Ovary (tissue), 9 donors: ENCODE results near the gene FAM3D. TPM values are rescaled to one million over a fixed set of nuclear protein-coding genes. Genes with fewer than 3 reads are reported as not detected.

Experiments
- DNase-seq, 5 donors: peaks; one replicate each; pipeline ENCODE4 v3.0.0-alpha.2; 2019 to 2020
- H3K27ac ChIP-seq, 2 donors: fragments of 200-600 bp; one replicate each; pipeline versions ENCODE4 v1.5.1 to v1.8.0; 2019 to 2022
- H3K27me3 ChIP-seq: fragments of 200-600 bp; one replicate; pipeline ENCODE4 v1.8.0; 2022
- H3K36me3 ChIP-seq: fragments of 200-600 bp; sonication (generic); one replicate; pipeline ENCODE4 v1.5.1; 2019
- H3K4me1 ChIP-seq: one replicate; pipeline ENCODE4 v1.8.1; 2013; ENCODE audit warnings: mild to moderate bottlenecking, moderate library complexity; ENCODE audit not compliant: insufficient read depth
- H3K4me3 ChIP-seq: fragments of 200-600 bp; sonication (generic); one replicate; pipeline ENCODE4 v1.5.1; 2017
- H3K9me3 ChIP-seq, 2 donors: fragments of 200-600 bp in 1 of 2; sonication (generic) in 1 of 2; one replicate each; pipeline versions ENCODE4 v1.5.1 to v1.8.1; 2013 to 2019; ENCODE audit warnings: mild to moderate bottlenecking in 1 of 2, moderate library complexity in 1 of 2
- EP300 ChIP-seq: sonication (generic); formaldehyde crosslinking; IDR thresholded peaks from one replicate; pipeline ENCODE4 v1.6.1; 2017; ENCODE audit warnings: antibody characterized with exemption
- POLR2A ChIP-seq: fragments of 450-650 bp; IDR thresholded peaks from one replicate; pipeline ENCODE4 v1.6.1; 2017; ENCODE audit warnings: antibody characterized with exemption, mild to moderate bottlenecking, moderate library complexity
- WGBS, 3 donors: extraction: QIAGEN DNeasy Blood & Tissue Kit in 1 of 3; methylation state at CpG; one replicate each; pipeline versions ENCODE4 v1.1.5 to v1.1.7; 2013 to 2017; 5-methylcytosine and 5-hydroxymethylcytosine counted together
- intact Hi-C, 4 donors: fragments of 100-400 bp; cut with DNase I; formaldehyde crosslinking; loops; one replicate each; pipeline versions ENCODE4 v1.11.0 to v1.15.1; 2022 to 2023
- polyA plus RNA-seq, 2 donors: library from polyadenylated mRNA; stranded (reverse); fragments of 200-250 nt in 1 of 2; fragments of 350-450 nt in 1 of 2; fragmentation: Illumina TruSeq in 1 of 2; extraction: RNeasy Lipid Tissue Mini Kit (QIAGEN cat#74804) in 1 of 2; gene quantifications; one replicate each; pipeline ENCODE4 v1.2.3, GENCODE V29; 2013 to 2014
- total RNA-seq, 7 donors: library from RNA; depleted of rRNA in 2 of 7; stranded (reverse); fragments of >200 nt in 2 of 7; fragmentation: NEBNext Ultra II Directional in 3 of 7; extraction: Animal tissue kit (Norgen Biotek cat#: 25700) in 3 of 7; gene quantifications; one replicate each; pipeline versions ENCODE4 v1.1.0 to v1.2.4, GENCODE V29; 2016 to 2023
- TF ChIP-seq, protein P1 (sequence below), 3 donors: fragments of 450-650 bp in 2 of 3; fragments of 200-600 bp in 1 of 3; IDR thresholded peaks; one replicate each; pipeline versions ENCODE4 v1.5.1 to v1.8.0; 2016 to 2022; ENCODE audit warnings: antibody characterized with exemption in 3 of 3, mild to moderate bottlenecking in 1 of 3
- donor health status: DM: no; HTN: no; CAD: no; lungs with moderate emphysema.
- donor health status: DM: no; HTN: no; CAD: no.
- donor health status: Bipolar disorder and iron deficiency.
- donor health status: DM: yes; HTN: yes; CAD: no.
- donor health status: DM: no; HTN: no; CAD: no.
- donor health status: DM: yes; HTN: yes; CAD: no.

Gene FAM3D
- total and polyA plus RNA-seq, 9 donors, result 0.36 to 6.3 TPM; not detected in 7

GRCh38 chr3:58608648-58609047, 57.9 kb downstream of the FAM3D start:
- Histone ChIP-seq H3K36me3 (no peaks in the 10 kb centered on the region), H3K27me3 (no peaks in the 10 kb centered on the region), H3K27ac (no peak overlapping the region), H3K9me3 (no peaks in the 10 kb centered on the region), H3K4me3 (no peak overlapping the region), H3K4me1 (no peaks in the 10 kb centered on the region)
- intact Hi-C loops, result no loop called here
- TF ChIP-seq, protein P1, sequence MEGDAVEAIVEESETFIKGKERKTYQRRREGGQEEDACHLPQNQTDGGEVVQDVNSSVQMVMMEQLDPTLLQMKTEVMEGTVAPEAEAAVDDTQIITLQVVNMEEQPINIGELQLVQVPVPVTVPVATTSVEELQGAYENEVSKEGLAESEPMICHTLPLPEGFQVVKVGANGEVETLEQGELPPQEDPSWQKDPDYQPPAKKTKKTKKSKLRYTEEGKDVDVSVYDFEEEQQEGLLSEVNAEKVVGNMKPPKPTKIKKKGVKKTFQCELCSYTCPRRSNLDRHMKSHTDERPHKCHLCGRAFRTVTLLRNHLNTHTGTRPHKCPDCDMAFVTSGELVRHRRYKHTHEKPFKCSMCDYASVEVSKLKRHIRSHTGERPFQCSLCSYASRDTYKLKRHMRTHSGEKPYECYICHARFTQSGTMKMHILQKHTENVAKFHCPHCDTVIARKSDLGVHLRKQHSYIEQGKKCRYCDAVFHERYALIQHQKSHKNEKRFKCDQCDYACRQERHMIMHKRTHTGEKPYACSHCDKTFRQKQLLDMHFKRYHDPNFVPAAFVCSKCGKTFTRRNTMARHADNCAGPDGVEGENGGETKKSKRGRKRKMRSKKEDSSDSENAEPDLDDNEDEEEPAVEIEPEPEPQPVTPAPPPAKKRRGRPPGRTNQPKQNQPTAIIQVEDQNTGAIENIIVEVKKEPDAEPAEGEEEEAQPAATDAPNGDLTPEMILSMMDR (IDR thresholded peaks at IDR 0.05), result no peak
- TF ChIP-seq POLR2A (no peak), EP300 (no peak)
- DNase-seq, result no peak
- 90 to 99% (median 92%) methylated on average over 5 of the region's 5 CpGs for WGBS, 3 donors

- Histone ChIP-seq H3K4me3 (no peak overlapping the region), H3K27me3 (no peaks in the 10 kb centered on the region), H3K27ac (no peak overlapping the region), H3K4me1 (no peaks in the 10 kb centered on the region), H3K9me3 (no peaks in the 10 kb centered on the region), H3K36me3 (no peaks in the 10 kb centered on the region)
- TF ChIP-seq EP300 (no peak), POLR2A (no peak)
- TF ChIP-seq, protein P1 (IDR thresholded peaks at IDR 0.05), result no peak
- 70 to 86% (median 81%) methylated on average over 4 of the region's 4 CpGs for WGBS, 3 donors
- DNase-seq, result no peak
- intact Hi-C loops, result no loop called here
Measured at GRCh38 chr3:58607816-58608215, 58.8 kb downstream of the FAM3D start.

GRCh38 chr3:58606693-58607092, 59.9 kb downstream of the FAM3D start:
- DNase-seq, result no peak

DNA sequence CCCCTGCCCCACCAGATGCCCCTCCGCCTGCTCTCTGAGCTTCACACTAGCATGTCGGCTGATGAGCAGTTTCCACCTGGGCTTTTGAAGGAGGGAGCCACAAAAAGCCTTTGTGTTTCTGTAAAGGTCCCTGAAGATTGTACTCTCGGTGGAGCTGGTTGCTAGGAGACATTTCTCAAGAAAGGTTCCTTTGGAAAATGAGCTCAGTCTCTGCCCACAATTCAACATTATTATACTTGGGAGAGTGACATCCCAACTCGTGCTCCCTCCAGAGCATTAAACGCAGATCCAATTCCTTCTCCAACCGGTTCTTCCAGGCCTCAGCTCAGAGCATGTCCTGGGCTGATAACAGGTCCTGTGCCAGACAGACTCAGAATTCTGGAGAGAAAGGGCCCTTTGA, 62.5 kb downstream of the FAM3D start:
- intact Hi-C loops, result no loop called here
- 84 to 86% (median 84%) methylated on average over 6 of the region's 6 CpGs for WGBS, 3 donors
- H3K4me1 ChIP-seq, result no peaks in the 10 kb centered on the region
- no peak for TF ChIP-seq POLR2A
- TF ChIP-seq EP300, result no peak
- TF ChIP-seq, protein P1 (IDR thresholded peaks at IDR 0.05), result no peak
- no peaks in the 10 kb centered on the region for H3K36me3 ChIP-seq
- no peak for DNase-seq
- no peak overlapping the region for H3K27ac ChIP-seq
- no peaks in the 10 kb centered on the region for H3K9me3 ChIP-seq
- H3K4me3 ChIP-seq, result no peak overlapping the region
- H3K27me3 ChIP-seq, result no peaks in the 10 kb centered on the region

More at GRCh38 chr3:58606693-58607092, 59.9 kb downstream of the FAM3D start:
- no peaks in the 10 kb centered on the region for H3K27me3 ChIP-seq
- H3K4me3 ChIP-seq, result no peak overlapping the region
- no peak overlapping the region for H3K27ac ChIP-seq
- H3K36me3 ChIP-seq, result no peaks in the 10 kb centered on the region
- intact Hi-C loops, result no loop called here
- TF ChIP-seq, protein P1 (IDR thresholded peaks at IDR 0.05), result no peak
- 80 to 88% (median 87%) methylated on average over 1 of the region's 1 CpG for WGBS, 3 donors
- H3K4me1 ChIP-seq, result no peaks in the 10 kb centered on the region
- no peaks in the 10 kb centered on the region for H3K9me3 ChIP-seq

DNA sequence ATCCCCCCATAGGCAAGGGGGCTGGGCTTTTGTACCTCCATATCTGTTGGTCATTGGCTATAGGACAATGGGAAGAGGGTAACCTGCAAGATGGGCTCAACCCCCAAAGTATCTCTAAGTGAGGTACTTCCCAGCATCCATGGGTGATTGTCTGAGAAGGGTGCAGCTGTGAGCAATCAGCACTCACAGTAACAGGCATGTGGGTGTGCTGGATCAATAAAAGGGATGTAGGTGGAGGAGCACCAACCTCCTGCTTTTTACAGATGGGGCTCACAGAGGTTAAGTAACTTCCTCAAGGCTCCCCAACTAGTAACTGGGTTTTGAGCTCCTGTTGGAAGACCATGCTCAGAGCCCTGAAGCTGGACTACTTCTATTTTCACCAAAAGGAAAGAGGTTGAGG, 63.0 kb downstream of the FAM3D start:
- H3K27ac ChIP-seq, result no peak overlapping the region
- intact Hi-C loops, result no loop called here

More for the DNA sequence above, 63.0 kb downstream of the FAM3D start:
- TF ChIP-seq, protein P1 (IDR thresholded peaks at IDR 0.05), result no peak
- TF ChIP-seq EP300 (no peak), POLR2A (no peak)
- Histone ChIP-seq H3K36me3 (no peaks in the 10 kb centered on the region), H3K4me1 (no peaks in the 10 kb centered on the region), H3K4me3 (no peak overlapping the region), H3K27me3 (no peaks in the 10 kb centered on the region), H3K9me3 (no peaks in the 10 kb centered on the region)
- no peak for DNase-seq
